Fibroblast of lung (primary cell): Measurements from ENCODE around the gene LEKR1. TPM values are rescaled to one million over a fixed set of nuclear protein-coding genes. Genes with fewer than 3 reads are reported as not detected.

ENCODE experiments used
- DNase-seq, 2 donors: peaks; one replicate each; pipeline versions ENCODE4 v3.0.0 to v3.0.0-alpha.2; 2010; ENCODE audit warnings: low read depth in 2 of 2
- H2AFZ ChIP-seq: 2 replicates; pipeline ENCODE4 v1.5.1; 2012; ENCODE audit warnings: low read length, control low read depth, inconsistent platforms
- H3K27ac ChIP-seq: 2 replicates; pipeline ENCODE4 v1.5.1; 2011; ENCODE audit warnings: low read length, control low read depth; ENCODE audit not compliant: insufficient read depth
- H3K27me3 ChIP-seq: 2 replicates; pipeline ENCODE4 v1.5.1; 2011; ENCODE audit warnings: mild to moderate bottlenecking, low read length; ENCODE audit not compliant: control insufficient read depth, insufficient read depth
- H3K36me3 ChIP-seq: 2 replicates; pipeline ENCODE4 v1.5.1; 2011; ENCODE audit warnings: low read length; ENCODE audit not compliant: control insufficient read depth, insufficient read depth
- H3K4me1 ChIP-seq: 2 replicates; pipeline ENCODE4 v1.5.1; 2011; ENCODE audit warnings: low read length; ENCODE audit not compliant: control insufficient read depth, insufficient read depth; ENCODE audit errors: extremely low read depth
- H3K4me2 ChIP-seq: 2 replicates; pipeline ENCODE4 v1.5.1; 2011; ENCODE audit warnings: low read length, control low read depth; ENCODE audit not compliant: insufficient read depth; ENCODE audit errors: extremely low read depth
- H3K4me3 ChIP-seq, 4 experiments: fragments of 200-600 bp in 1 of 4; sonication (generic) in 1 of 4; replicated peaks in 1 of 4; 2 replicates each; pipeline ENCODE4 v1.5.1; 2011 to 2016; ENCODE audit warnings: low read length in 4 of 4, low read depth in 3 of 4, mild to moderate bottlenecking in 3 of 4, control low read depth in 2 of 4, inconsistent platforms in 1 of 4, mixed read lengths in 1 of 4; ENCODE audit not compliant: insufficient read depth in 1 of 4; ENCODE audit errors: control extremely low read depth in 1 of 4
- H3K79me2 ChIP-seq: 2 replicates; pipeline ENCODE4 v1.5.1; 2012; ENCODE audit warnings: mild to moderate bottlenecking, low read length, inconsistent platforms; ENCODE audit not compliant: control insufficient read depth, insufficient read depth
- H3K9ac ChIP-seq: 2 replicates; pipeline ENCODE4 v1.5.1; 2011; ENCODE audit warnings: mild to moderate bottlenecking, low read length, control low read depth; ENCODE audit not compliant: insufficient read depth
- H3K9me3 ChIP-seq: 2 replicates; pipeline ENCODE4 v1.5.1; 2012; ENCODE audit warnings: low read depth, low read length; ENCODE audit not compliant: control insufficient read depth, insufficient read depth
- H4K20me1 ChIP-seq: 2 replicates; pipeline ENCODE4 v1.5.1; 2011; ENCODE audit warnings: low read length; ENCODE audit not compliant: control insufficient read depth, insufficient read depth; ENCODE audit errors: extremely low read depth
- EZH2 ChIP-seq: IDR thresholded peaks from 2 replicates; pipeline ENCODE4 v1.5.1; 2012; ENCODE audit warnings: low read length, control low read depth, mild to moderate bottlenecking; ENCODE audit errors: missing control alignments
- polyA plus RNA-seq, 2 donors: library from polyadenylated mRNA; depleted of rRNA in 1 of 2; stranded (reverse) in 1 of 2; unstranded in 1 of 2; fragments of >200 nt; gene quantifications; 2 replicates each; pipeline ENCODE4 v1.2.1, GENCODE V29; 2011 to 2012; ENCODE audit warnings: missing spikeins in 1 of 2
- total RNA-seq: library from RNA; depleted of rRNA; stranded (reverse); fragments of >200 nt; gene quantifications from 2 replicates; pipeline ENCODE4 v1.2.1, GENCODE V29; 2014
- TF ChIP-seq, protein P1 (sequence below), 2 donors: IDR thresholded peaks in 1 of 2; conservative IDR thresholded peaks in 1 of 2; 1 replicate in 1 of 2; 2 replicates in 1 of 2; pipeline ENCODE4 v1.5.1; 2011 to 2012; ENCODE audit warnings: low read length in 2 of 2, control low read depth in 1 of 2, inconsistent platforms in 1 of 2, low read depth in 1 of 2, mild to moderate bottlenecking in 1 of 2

Gene LEKR1
- total and polyA plus RNA-seq, 2 donors (not counting 1 experiment from before 2014, with no cell fraction given), result 0.28 to 1.3 TPM

DNA sequence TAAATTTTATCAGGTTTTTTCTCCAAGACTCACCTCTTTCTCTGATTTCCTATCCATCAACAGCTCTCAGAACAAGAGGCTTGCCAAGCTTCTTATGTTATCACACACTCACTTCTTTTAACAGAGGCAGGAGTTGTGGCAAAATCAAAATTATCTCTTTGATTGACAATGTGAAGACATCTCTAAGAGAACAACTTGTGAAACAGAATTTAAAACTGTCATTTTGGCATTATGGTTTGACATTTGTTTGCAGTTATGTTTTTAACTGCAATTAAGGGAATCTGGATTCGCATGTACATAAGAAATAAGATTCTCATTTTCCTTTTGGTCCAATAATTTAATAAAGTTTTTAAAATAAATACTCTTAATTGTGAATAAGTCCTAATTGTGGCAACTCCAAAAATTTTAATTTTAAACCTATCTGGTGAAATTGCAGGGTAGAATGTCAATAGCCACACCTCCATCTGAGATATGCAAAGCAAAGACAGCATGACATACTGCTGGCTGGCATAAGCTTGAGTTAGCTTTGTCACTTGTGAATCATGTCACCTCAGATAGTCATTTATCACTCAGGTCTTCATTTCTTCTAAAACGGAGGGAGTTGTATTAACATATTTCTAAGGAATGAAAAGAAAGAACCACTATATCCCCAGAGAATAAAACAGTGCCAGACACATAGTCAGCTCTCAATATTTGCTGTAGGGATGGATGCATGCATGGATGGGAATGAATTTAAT lies 175.2 kb downstream of the LEKR1 start:
- Histone ChIP-seq H3K4me2 (no peak overlapping the region), H3K9me3 (no peaks in the 10 kb centered on the region), H3K4me1 (no peaks in the 10 kb centered on the region), H3K9ac (no peak overlapping the region), H3K4me3 (no peak overlapping the region), H3K27me3 (no peaks in the 10 kb centered on the region), H3K36me3 (no peaks in the 10 kb centered on the region), H2AFZ (no peak overlapping the region), H3K79me2 (no peaks in the 10 kb centered on the region), H3K27ac (no peak overlapping the region), H4K20me1 (no peaks in the 10 kb centered on the region)
- no peak for TF ChIP-seq EZH2
- TF ChIP-seq, protein P1, sequence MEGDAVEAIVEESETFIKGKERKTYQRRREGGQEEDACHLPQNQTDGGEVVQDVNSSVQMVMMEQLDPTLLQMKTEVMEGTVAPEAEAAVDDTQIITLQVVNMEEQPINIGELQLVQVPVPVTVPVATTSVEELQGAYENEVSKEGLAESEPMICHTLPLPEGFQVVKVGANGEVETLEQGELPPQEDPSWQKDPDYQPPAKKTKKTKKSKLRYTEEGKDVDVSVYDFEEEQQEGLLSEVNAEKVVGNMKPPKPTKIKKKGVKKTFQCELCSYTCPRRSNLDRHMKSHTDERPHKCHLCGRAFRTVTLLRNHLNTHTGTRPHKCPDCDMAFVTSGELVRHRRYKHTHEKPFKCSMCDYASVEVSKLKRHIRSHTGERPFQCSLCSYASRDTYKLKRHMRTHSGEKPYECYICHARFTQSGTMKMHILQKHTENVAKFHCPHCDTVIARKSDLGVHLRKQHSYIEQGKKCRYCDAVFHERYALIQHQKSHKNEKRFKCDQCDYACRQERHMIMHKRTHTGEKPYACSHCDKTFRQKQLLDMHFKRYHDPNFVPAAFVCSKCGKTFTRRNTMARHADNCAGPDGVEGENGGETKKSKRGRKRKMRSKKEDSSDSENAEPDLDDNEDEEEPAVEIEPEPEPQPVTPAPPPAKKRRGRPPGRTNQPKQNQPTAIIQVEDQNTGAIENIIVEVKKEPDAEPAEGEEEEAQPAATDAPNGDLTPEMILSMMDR (conservative IDR thresholded peaks at IDR 0.05 in 1 of 2, IDR thresholded peaks at IDR 0.05 in 1 of 2; ENCODE audit: low read depth in 1 of 2, low read length in 2 of 2), result no peak
- no peak for DNase-seq

DNA sequence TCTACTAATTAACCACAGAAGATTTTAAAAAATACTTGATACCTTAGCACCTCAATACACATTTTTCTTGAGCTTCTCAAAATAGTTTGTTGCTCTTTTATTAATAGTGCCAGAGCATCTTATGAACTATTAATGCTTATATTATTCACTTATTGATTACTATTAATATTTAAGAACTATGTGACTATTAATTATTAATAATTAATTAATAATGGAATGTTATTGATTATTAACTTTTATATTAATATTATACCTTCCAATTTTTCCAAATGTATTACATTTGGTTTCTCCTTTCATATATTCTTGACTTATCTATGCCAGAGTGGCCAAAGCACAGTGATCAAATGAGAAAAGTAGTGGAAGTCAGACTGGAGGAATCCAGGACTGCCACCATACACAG lies 195.5 kb downstream of the LEKR1 start:
- TF ChIP-seq, protein P1 (conservative IDR thresholded peaks at IDR 0.05 in 1 of 2, IDR thresholded peaks at IDR 0.05 in 1 of 2; ENCODE audit: low read depth in 1 of 2, low read length in 2 of 2), result no peak
- no peak for TF ChIP-seq EZH2
- Histone ChIP-seq H3K9ac (no peak overlapping the region), H3K4me3 (no peak overlapping the region), H3K4me2 (no peak overlapping the region), H3K27me3 (no peaks in the 10 kb centered on the region), H3K4me1 (no peaks in the 10 kb centered on the region), H3K9me3 (no peaks in the 10 kb centered on the region), H4K20me1 (no peaks in the 10 kb centered on the region), H3K27ac (no peak overlapping the region), H2AFZ (no peak overlapping the region), H3K79me2 (no peaks in the 10 kb centered on the region), H3K36me3 (no peaks in the 10 kb centered on the region)
- DNase-seq, result no peak

DNA sequence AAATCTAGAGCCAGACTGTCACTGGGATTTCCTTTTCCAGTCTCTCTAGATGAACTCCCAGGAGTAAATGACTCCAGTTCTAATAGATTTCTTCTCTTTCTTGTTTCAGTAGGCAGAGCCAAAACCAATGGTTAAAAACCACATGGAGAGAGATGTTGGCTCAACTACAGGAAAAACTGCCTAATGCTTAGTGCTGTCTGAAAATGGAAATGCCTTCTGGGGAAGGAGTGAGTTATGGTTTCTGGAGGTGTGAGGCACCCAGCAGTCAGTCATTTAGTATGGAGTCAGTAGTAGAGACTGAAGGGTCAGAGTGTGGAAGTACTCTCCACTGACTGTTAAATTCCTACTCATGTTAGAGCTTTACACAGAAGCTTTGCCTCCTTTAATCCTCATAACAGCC lies 197.1 kb downstream of the LEKR1 start:
- Histone ChIP-seq H3K79me2 (no peaks in the 10 kb centered on the region), H2AFZ (no peak overlapping the region), H3K4me1 (no peaks in the 10 kb centered on the region), H3K36me3 (no peaks in the 10 kb centered on the region), H3K4me2 (no peak overlapping the region), H3K27ac (no peak overlapping the region), H3K4me3 (no peak overlapping the region), H3K9ac (no peak overlapping the region), H3K27me3 (no peaks in the 10 kb centered on the region), H3K9me3 (no peaks in the 10 kb centered on the region), H4K20me1 (no peaks in the 10 kb centered on the region)
- no peak for TF ChIP-seq EZH2
- DNase-seq, result peak in 1 of 2 donors; percentile 74
